Suprapubic skin (tissue), 4 donors: ENCODE results near the gene PI4K2B. TPM values are rescaled to one million over a fixed set of nuclear protein-coding genes. Genes with fewer than 3 reads are reported as not detected.

Experiments
- DNase-seq, 2 donors: peaks; one replicate each; pipeline ENCODE4 v3.0.0-alpha.2; 2019; ENCODE audit warnings: low spot score in 2 of 2
- H3K27ac ChIP-seq: fragments of 200-600 bp; sonication (generic); one replicate; pipeline ENCODE4 v1.5.1; 2019
- H3K27me3 ChIP-seq: fragments of 200-600 bp; sonication (generic); one replicate; pipeline ENCODE4 v1.5.1; 2019
- H3K36me3 ChIP-seq: fragments of 200-600 bp; sonication (generic); one replicate; pipeline ENCODE4 v1.5.1; 2019
- H3K4me1 ChIP-seq: fragments of 200-600 bp; sonication (generic); one replicate; pipeline ENCODE4 v1.5.1; 2019
- H3K4me3 ChIP-seq: fragments of 200-600 bp; sonication (generic); one replicate; pipeline ENCODE4 v1.5.1; 2019; ENCODE audit warnings: mild to moderate bottlenecking
- H3K9me3 ChIP-seq: fragments of 200-600 bp; sonication (generic); one replicate; pipeline ENCODE4 v1.5.1; 2019
- EP300 ChIP-seq: sonication (generic); formaldehyde crosslinking; IDR thresholded peaks from one replicate; pipeline ENCODE4 v1.6.1; 2017; ENCODE audit warnings: antibody characterized with exemption
- POLR2A ChIP-seq, 2 donors: fragments of 450-650 bp; IDR thresholded peaks; one replicate each; pipeline ENCODE4 v1.6.1; 2017; ENCODE audit warnings: antibody characterized with exemption in 2 of 2, mild to moderate bottlenecking in 2 of 2, moderate library complexity in 2 of 2
- POLR2AphosphoS5 ChIP-seq, 3 donors: sonication (generic); formaldehyde crosslinking; IDR thresholded peaks; one replicate each; pipeline ENCODE4 v1.6.1; 2017; ENCODE audit warnings: antibody characterized with exemption in 3 of 3
- WGBS: methylation state at CpG from one replicate; pipeline ENCODE4 v1.1.5; 2018; 5-methylcytosine and 5-hydroxymethylcytosine counted together
- total RNA-seq, 4 donors: library from RNA; depleted of rRNA; stranded (reverse); fragments of >200 nt; gene quantifications; one replicate each; pipeline ENCODE4 v1.1.0, GENCODE V29; 2016
- TF ChIP-seq, protein P1 (sequence below), 2 donors: fragments of 200-600 bp in 1 of 2; fragments of 450-650 bp in 1 of 2; sonication (generic) in 1 of 2; IDR thresholded peaks; one replicate each; pipeline ENCODE4 v1.5.1; 2016 to 2019; ENCODE audit warnings: antibody characterized with exemption in 2 of 2, mild to moderate bottlenecking in 1 of 2, moderate library complexity in 1 of 2

PI4K2B gene
- total RNA-seq, 4 donors from 2014 or later: 13.2 to 21.2 (median 16.3) TPM

DNA sequence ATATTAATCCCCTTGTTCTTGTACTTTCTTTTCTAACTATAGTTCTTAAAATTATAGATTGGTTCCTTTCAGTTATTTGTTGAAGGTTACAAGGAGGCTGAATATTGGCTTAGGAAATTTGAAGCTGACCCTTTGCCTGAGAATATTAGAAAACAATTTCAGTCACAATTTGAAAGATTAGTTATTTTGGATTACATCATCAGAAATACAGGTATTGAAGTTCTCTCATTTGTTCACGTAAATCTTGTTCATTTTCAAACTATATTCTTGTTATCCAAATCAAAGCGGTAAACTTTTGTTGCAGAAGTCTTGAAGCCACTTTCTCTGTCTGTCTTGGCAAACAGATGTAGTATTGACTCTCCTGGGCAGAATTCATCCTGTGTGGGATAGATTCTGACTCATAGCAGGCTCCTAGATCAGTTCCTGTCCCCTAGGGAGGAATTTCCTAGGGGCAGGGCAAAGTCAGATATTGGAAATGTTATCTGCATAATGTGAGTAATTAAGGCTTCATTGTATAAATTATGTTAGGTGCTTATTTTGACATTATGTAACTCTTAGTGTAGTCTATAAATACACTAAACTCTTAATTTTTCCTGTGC is 25.2 kb downstream of the PI4K2B start:
- DNase-seq: no peak
- H3K9me3 ChIP-seq: no peaks in the 10 kb centered on the region
- 93% methylated on average over 2 of the region's 2 CpGs for WGBS
- H3K36me3 ChIP-seq: peaks cover 48% of the 10 kb centered on the region
- H3K27ac ChIP-seq: no peak overlapping the region
- TF ChIP-seq POLR2A (IDR thresholded peaks at IDR 0.05) (no peak), EP300 (no peak), POLR2AphosphoS5 (IDR thresholded peaks at IDR 0.05) (no peak)
- TF ChIP-seq, protein P1, sequence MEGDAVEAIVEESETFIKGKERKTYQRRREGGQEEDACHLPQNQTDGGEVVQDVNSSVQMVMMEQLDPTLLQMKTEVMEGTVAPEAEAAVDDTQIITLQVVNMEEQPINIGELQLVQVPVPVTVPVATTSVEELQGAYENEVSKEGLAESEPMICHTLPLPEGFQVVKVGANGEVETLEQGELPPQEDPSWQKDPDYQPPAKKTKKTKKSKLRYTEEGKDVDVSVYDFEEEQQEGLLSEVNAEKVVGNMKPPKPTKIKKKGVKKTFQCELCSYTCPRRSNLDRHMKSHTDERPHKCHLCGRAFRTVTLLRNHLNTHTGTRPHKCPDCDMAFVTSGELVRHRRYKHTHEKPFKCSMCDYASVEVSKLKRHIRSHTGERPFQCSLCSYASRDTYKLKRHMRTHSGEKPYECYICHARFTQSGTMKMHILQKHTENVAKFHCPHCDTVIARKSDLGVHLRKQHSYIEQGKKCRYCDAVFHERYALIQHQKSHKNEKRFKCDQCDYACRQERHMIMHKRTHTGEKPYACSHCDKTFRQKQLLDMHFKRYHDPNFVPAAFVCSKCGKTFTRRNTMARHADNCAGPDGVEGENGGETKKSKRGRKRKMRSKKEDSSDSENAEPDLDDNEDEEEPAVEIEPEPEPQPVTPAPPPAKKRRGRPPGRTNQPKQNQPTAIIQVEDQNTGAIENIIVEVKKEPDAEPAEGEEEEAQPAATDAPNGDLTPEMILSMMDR (IDR thresholded peaks at IDR 0.05): no peak
- no peak overlapping the region for H3K4me3 ChIP-seq
- no peaks in the 10 kb centered on the region for H3K27me3 ChIP-seq
- H3K4me1 ChIP-seq: no peaks in the 10 kb centered on the region

DNA sequence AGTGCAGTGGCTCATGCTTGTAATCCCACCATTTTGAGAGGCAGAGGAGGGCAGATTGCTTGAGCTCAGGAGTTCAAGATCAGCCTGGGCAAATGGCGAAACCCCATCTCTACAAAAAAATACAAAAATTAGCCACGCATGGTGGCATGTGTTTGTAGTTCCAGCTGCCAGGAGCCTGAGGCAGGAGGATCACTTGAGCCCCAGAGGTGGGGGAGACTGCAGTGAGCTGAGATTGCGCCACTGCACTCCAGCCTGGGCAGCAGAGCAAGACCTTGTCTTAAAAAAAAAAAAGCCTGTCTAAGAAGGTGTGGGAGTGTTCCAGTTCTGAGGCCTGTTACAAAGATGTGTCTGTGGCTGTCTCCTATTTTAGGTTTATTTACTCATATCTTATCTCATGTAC is 38.0 kb downstream of the PI4K2B start:
- TF ChIP-seq, protein P1 (IDR thresholded peaks at IDR 0.05): no peak
- TF ChIP-seq POLR2AphosphoS5 (IDR thresholded peaks at IDR 0.05): no peak
- TF ChIP-seq EP300: no peak
- no peak for TF ChIP-seq POLR2A (IDR thresholded peaks at IDR 0.05)
- Histone ChIP-seq H3K27ac (no peak overlapping the region), H3K27me3 (no peaks in the 10 kb centered on the region), H3K4me3 (no peak overlapping the region), H3K36me3 (peaks cover 49% of the 10 kb centered on the region), H3K9me3 (no peaks in the 10 kb centered on the region), H3K4me1 (no peaks in the 10 kb centered on the region)
- 89% methylated on average over 3 of the region's 3 CpGs for WGBS
- DNase-seq: no peak

DNA sequence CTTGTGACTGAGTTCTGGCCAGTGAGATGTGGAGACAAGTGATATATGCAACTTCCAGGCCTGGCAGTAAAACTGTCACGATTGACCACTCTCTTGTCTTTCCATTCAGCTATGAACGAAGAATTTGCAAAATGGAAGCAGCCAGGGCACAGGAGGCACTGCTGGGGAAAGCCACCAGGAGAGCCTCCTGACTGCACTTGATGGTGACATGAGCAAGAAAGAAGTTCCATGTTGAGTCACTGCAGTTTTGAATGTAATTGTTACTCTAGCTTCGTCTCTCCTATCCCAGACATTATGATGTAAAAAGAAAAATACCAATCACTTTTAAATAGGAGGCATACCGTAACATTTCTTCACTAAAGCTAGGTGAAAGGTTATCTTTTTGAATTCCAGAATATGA is 46.4 kb downstream of the PI4K2B start:
- no peak for DNase-seq
- H3K36me3 ChIP-seq: peaks cover 25% of the 10 kb centered on the region
- no peaks in the 10 kb centered on the region for H3K27me3 ChIP-seq
- TF ChIP-seq EP300: no peak
- no peak for TF ChIP-seq POLR2A (IDR thresholded peaks at IDR 0.05)
- TF ChIP-seq, protein P1 (IDR thresholded peaks at IDR 0.05): no peak
- TF ChIP-seq POLR2AphosphoS5 (IDR thresholded peaks at IDR 0.05): no peak
- no peak overlapping the region for H3K27ac ChIP-seq
- 95% methylated on average over 4 of the region's 4 CpGs for WGBS
- no peak overlapping the region for H3K4me3 ChIP-seq
- no peaks in the 10 kb centered on the region for H3K4me1 ChIP-seq
- H3K9me3 ChIP-seq: no peaks in the 10 kb centered on the region

DNA sequence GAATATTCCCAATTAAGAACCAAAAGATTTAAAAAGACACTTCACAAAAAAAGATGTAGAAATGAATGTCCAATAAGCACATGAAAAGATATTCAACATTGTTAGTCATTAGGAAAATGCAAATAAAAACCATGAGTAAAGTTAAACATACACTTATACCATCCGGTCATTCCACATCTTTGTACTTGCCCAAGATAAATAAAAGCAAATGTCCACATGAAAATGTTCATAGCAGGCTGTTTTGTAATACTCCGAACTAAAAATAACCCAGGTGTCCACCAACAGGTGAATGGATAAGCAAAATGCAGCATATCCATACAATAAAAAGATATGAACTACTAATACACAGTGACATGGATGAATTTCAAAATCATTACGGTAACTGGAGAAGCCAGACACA is 50.1 kb downstream of the PI4K2B start:
- TF ChIP-seq POLR2AphosphoS5 (IDR thresholded peaks at IDR 0.05) (no peak), EP300 (no peak), POLR2A (IDR thresholded peaks at IDR 0.05) (no peak)
- TF ChIP-seq, protein P1 (IDR thresholded peaks at IDR 0.05): no peak
- no peaks in the 10 kb centered on the region for H3K9me3 ChIP-seq
- no peak for DNase-seq
- H3K4me3 ChIP-seq: no peak overlapping the region
- peaks cover 15% of the 10 kb centered on the region for H3K36me3 ChIP-seq
- no peak overlapping the region for H3K27ac ChIP-seq
- H3K27me3 ChIP-seq: no peaks in the 10 kb centered on the region
- WGBS: 81% methylated on average over 3 of the region's 3 CpGs
- H3K4me1 ChIP-seq: no peaks in the 10 kb centered on the region

DNA sequence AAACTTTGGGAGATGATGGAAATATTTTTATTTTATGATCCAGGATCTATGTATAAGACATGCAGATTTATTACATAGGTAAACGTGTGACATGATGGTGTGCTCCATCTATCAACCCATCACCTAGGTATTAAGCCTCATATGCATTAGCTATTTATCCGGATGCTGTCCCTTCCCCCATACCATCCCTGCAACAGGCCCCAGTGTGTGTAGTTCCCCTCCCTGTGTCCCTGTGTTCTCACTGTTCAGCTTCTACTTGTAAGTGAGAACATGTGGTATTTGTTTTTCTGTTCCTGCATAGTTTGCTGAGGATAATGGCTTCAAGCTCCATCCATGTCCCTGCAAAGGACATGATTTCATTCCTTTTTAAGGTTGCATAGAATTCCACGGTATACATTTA is 50.6 kb downstream of the PI4K2B start:
- peaks cover 15% of the 10 kb centered on the region for H3K36me3 ChIP-seq
- DNase-seq: no peak
- H3K9me3 ChIP-seq: no peaks in the 10 kb centered on the region
- 71% methylated on average over 3 of the region's 3 CpGs for WGBS
- H3K4me1 ChIP-seq: no peaks in the 10 kb centered on the region
- TF ChIP-seq, protein P1 (IDR thresholded peaks at IDR 0.05): no peak
- TF ChIP-seq EP300 (no peak), POLR2A (IDR thresholded peaks at IDR 0.05) (no peak), POLR2AphosphoS5 (IDR thresholded peaks at IDR 0.05) (no peak)
- H3K27ac ChIP-seq: no peak overlapping the region
- H3K4me3 ChIP-seq: no peak overlapping the region
- no peaks in the 10 kb centered on the region for H3K27me3 ChIP-seq
